ENCODE measurements around the gene BZW2.

Gene BZW2

DNA sequence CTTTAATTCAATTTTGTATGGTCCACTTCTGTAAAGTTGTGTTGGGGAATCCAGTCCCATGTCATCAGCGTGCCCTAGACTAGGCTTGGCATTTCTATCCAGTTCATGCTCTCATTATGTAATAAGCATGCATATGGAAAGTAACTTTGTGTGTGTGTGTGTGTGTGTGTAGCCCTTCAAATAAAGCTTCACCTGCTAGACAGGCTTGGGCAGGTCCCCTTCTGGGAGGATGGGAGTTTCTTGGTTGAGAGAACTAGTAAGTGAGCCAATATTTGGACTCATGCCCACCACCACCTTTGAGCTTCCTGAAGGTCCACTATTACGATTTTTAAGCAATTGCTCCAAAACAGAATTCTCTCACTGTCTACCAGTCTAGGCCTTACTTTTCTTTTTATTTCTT, 6.9 kb downstream of the BZW2 start:
- no peak overlapping the region for H3K23ac ChIP-seq (ENCODE audit: low read length in 2 of 2)
- H3K4ac ChIP-seq (ENCODE audit: low read depth in 1 of 2, low read length in 2 of 2): no peak overlapping the region
- H3K4me1 ChIP-seq (ENCODE audit: control insufficient read depth, insufficient read depth, low read depth, low read length): no peaks in the 10 kb centered on the region
- H3K36me3 ChIP-seq (ENCODE audit: control insufficient read depth in 1 of 2, insufficient read depth in 2 of 2, low read depth in 1 of 2, low read length in 2 of 2): no peaks in the 10 kb centered on the region
- no peak overlapping the region for H2AFZ ChIP-seq (ENCODE audit: low read depth, low read length)
- H3K27me3 ChIP-seq (ENCODE audit: control insufficient read depth in 1 of 2, insufficient read depth in 1 of 2, low read length in 2 of 2): no peaks in the 10 kb centered on the region
- H3K27ac ChIP-seq (ENCODE audit: low read length, poor library complexity, severe bottlenecking): no peak overlapping the region
- no peak overlapping the region for H4K8ac ChIP-seq (ENCODE audit: low read length)
- WGBS: 97% methylated on average over 2 of the region's 2 CpGs
- H3K4me2 ChIP-seq (ENCODE audit: low read length, poor library complexity, severe bottlenecking): no peak overlapping the region
- H2BK120ac ChIP-seq (ENCODE audit: low read depth, low read length): no peak overlapping the region
- no peak overlapping the region for H2BK12ac ChIP-seq (ENCODE audit: low read length in 2 of 2)
- H4K91ac ChIP-seq (ENCODE audit: low read length): no peak overlapping the region
- no peak overlapping the region for H3K4me3 ChIP-seq (ENCODE audit: insufficient read depth in 1 of 2, low read depth in 1 of 2, low read length in 2 of 2)
- H3K9me3 ChIP-seq (ENCODE audit: control insufficient read depth, low read length): no peaks in the 10 kb centered on the region
- H2BK15ac ChIP-seq (ENCODE audit: low read depth, poor library complexity, severe bottlenecking): no peak overlapping the region
- no peak overlapping the region for H3K9ac ChIP-seq (ENCODE audit: low read length)
- H2BK5ac ChIP-seq (ENCODE audit: low read depth, low read length, poor library complexity, severe bottlenecking): no peak overlapping the region
- no peak overlapping the region for H3K14ac ChIP-seq (ENCODE audit: low read length in 2 of 2)
- H3K18ac ChIP-seq (ENCODE audit: low read depth in 1 of 2, low read length in 2 of 2): no peak overlapping the region
- peaks cover 11% of the 10 kb centered on the region for H3K79me1 ChIP-seq (replicated peaks; ENCODE audit: low read length, poor library complexity, severe bottlenecking)
- no peak overlapping the region for H2AK5ac ChIP-seq (ENCODE audit: low read length, severe bottlenecking)
- no peak for DNase-seq

DNA sequence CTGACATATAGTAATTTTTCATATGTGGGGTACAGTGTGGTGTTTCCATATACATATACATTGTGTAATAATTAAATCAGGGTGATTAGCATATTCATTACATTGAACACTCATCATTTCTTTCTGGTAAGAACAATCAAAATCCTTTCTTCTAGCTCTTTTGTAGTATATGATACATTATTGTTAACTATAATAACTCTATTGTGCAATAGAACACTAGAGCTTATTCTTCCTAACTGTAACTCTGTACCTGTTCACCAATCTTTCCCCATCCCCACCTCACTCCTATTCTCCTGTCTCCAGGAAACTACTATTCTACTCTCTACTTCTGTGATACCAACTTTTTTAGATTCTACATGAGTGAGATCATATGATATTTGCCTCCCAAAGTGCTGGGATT, 9.4 kb downstream of the BZW2 start:
- no peak overlapping the region for H2BK5ac ChIP-seq (ENCODE audit: low read depth, low read length, poor library complexity, severe bottlenecking)
- H3K79me1 ChIP-seq (replicated peaks; ENCODE audit: low read length, poor library complexity, severe bottlenecking): peaks cover 11% of the 10 kb centered on the region
- H3K14ac ChIP-seq (ENCODE audit: low read length in 2 of 2): no peak overlapping the region
- DNase-seq: no peak
- no peaks in the 10 kb centered on the region for H3K27me3 ChIP-seq (ENCODE audit: control insufficient read depth in 1 of 2, insufficient read depth in 1 of 2, low read length in 2 of 2)
- no peak overlapping the region for H2BK120ac ChIP-seq (ENCODE audit: low read depth, low read length)
- no peaks in the 10 kb centered on the region for H3K9me3 ChIP-seq (ENCODE audit: control insufficient read depth, low read length)
- no peak overlapping the region for H3K18ac ChIP-seq (ENCODE audit: low read depth in 1 of 2, low read length in 2 of 2)
- no peak overlapping the region for H2AK5ac ChIP-seq (ENCODE audit: low read length, severe bottlenecking)
- H3K4me3 ChIP-seq (ENCODE audit: insufficient read depth in 1 of 2, low read depth in 1 of 2, low read length in 2 of 2): no peak overlapping the region
- no peaks in the 10 kb centered on the region for H3K36me3 ChIP-seq (ENCODE audit: control insufficient read depth in 1 of 2, insufficient read depth in 2 of 2, low read depth in 1 of 2, low read length in 2 of 2)
- no peak overlapping the region for H2AFZ ChIP-seq (ENCODE audit: low read depth, low read length)
- no peak overlapping the region for H2BK15ac ChIP-seq (ENCODE audit: low read depth, poor library complexity, severe bottlenecking)
- no peak overlapping the region for H3K4ac ChIP-seq (ENCODE audit: low read depth in 1 of 2, low read length in 2 of 2)
- no peaks in the 10 kb centered on the region for H3K4me1 ChIP-seq (ENCODE audit: control insufficient read depth, insufficient read depth, low read depth, low read length)
- no peak overlapping the region for H4K91ac ChIP-seq (ENCODE audit: low read length)
- H4K8ac ChIP-seq (ENCODE audit: low read length): no peak overlapping the region
- H3K23ac ChIP-seq (ENCODE audit: low read length in 2 of 2): no peak overlapping the region
- no peak overlapping the region for H3K4me2 ChIP-seq (ENCODE audit: low read length, poor library complexity, severe bottlenecking)
- H3K27ac ChIP-seq (ENCODE audit: low read length, poor library complexity, severe bottlenecking): no peak overlapping the region
- no peak overlapping the region for H3K9ac ChIP-seq (ENCODE audit: low read length)
- no peak overlapping the region for H2BK12ac ChIP-seq (ENCODE audit: low read length in 2 of 2)

DNA sequence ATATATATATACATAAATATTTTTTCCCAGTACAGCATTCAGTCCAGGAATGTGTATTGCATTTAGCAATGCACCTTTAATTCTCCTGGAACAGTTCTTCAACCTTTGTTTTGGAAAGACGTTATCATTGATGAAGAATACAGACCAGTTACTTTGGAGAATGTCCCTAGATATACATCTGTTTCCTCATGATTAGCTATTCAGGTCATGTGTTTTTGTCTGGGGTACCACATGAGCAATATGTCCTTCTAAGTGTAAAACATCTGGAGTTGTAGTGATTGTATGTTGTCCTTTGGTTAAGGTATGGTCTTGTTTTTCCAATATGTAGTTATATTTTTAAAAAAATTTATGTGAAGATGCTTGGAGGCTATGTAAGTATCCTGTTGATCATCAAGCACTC, 10.2 kb downstream of the BZW2 start:
- WGBS: 83% methylated on average over 1 of the region's 1 CpG
- H3K18ac ChIP-seq (ENCODE audit: low read depth in 1 of 2, low read length in 2 of 2): no peak overlapping the region
- peaks cover 12% of the 10 kb centered on the region for H3K79me1 ChIP-seq (replicated peaks; ENCODE audit: low read length, poor library complexity, severe bottlenecking)
- H4K91ac ChIP-seq (ENCODE audit: low read length): no peak overlapping the region
- no peak overlapping the region for H3K23ac ChIP-seq (ENCODE audit: low read length in 2 of 2)
- no peak overlapping the region for H3K27ac ChIP-seq (ENCODE audit: low read length, poor library complexity, severe bottlenecking)
- H3K14ac ChIP-seq (ENCODE audit: low read length in 2 of 2): no peak overlapping the region
- H2BK15ac ChIP-seq (ENCODE audit: low read depth, poor library complexity, severe bottlenecking): no peak overlapping the region
- no peak overlapping the region for H3K4ac ChIP-seq (ENCODE audit: low read depth in 1 of 2, low read length in 2 of 2)
- no peak for DNase-seq
- H2AK5ac ChIP-seq (ENCODE audit: low read length, severe bottlenecking): no peak overlapping the region
- H3K27me3 ChIP-seq (ENCODE audit: control insufficient read depth in 1 of 2, insufficient read depth in 1 of 2, low read length in 2 of 2): no peaks in the 10 kb centered on the region
- no peak overlapping the region for H2BK120ac ChIP-seq (ENCODE audit: low read depth, low read length)
- H3K4me2 ChIP-seq (ENCODE audit: low read length, poor library complexity, severe bottlenecking): no peak overlapping the region
- H3K4me3 ChIP-seq (ENCODE audit: insufficient read depth in 1 of 2, low read depth in 1 of 2, low read length in 2 of 2): no peak overlapping the region
- H2BK12ac ChIP-seq (ENCODE audit: low read length in 2 of 2): no peak overlapping the region
- no peaks in the 10 kb centered on the region for H3K9me3 ChIP-seq (ENCODE audit: control insufficient read depth, low read length)
- no peak overlapping the region for H2BK5ac ChIP-seq (ENCODE audit: low read depth, low read length, poor library complexity, severe bottlenecking)
- H3K4me1 ChIP-seq (ENCODE audit: control insufficient read depth, insufficient read depth, low read depth, low read length): peaks cover under 1% of the 10 kb centered on the region
- no peaks in the 10 kb centered on the region for H3K36me3 ChIP-seq (ENCODE audit: control insufficient read depth in 1 of 2, insufficient read depth in 2 of 2, low read depth in 1 of 2, low read length in 2 of 2)
- no peak overlapping the region for H2AFZ ChIP-seq (ENCODE audit: low read depth, low read length)
- no peak overlapping the region for H3K9ac ChIP-seq (ENCODE audit: low read length)
- no peak overlapping the region for H4K8ac ChIP-seq (ENCODE audit: low read length)

DNA sequence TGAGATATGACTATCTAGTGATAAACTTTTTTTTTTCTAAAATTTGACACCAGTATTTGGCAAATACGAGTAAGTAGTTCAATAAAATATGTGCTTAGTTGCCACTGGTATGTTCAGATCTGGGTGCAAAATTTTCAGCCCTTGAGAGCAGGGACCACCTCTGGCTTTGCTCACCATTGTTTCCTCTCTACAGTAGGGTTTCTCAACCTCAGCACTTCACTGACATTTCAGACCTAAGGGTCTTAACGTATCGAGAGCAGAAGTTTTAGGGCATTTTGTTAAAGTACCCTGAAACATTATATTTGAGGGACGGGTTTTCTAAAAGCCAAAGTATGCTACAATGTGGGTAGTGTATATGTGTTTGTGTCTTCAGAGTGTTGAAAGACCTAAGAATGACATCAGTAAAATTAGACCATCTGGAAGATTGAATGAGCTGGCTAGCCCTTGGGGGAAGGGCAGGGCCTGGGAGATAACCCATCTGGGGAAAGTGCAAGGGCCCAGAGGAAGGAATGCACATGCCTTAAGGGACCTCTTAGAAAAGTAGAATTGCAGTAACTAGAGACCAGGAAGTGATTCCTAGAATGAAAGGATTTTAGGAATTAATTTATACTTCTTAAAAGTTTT, 11.8 kb downstream of the BZW2 start:
- H3K23ac ChIP-seq (ENCODE audit: low read length in 2 of 2): no peak overlapping the region
- H3K4me3 ChIP-seq (ENCODE audit: insufficient read depth in 1 of 2, low read depth in 1 of 2, low read length in 2 of 2): peak overlapping the region in 1 of 2 experiments; percentile 42
- no peak overlapping the region for H2BK15ac ChIP-seq (ENCODE audit: low read depth, poor library complexity, severe bottlenecking)
- H3K9me3 ChIP-seq (ENCODE audit: control insufficient read depth, low read length): no peaks in the 10 kb centered on the region
- H4K91ac ChIP-seq (ENCODE audit: low read length): no peak overlapping the region
- peak; percentile 93 for DNase-seq
- peak overlapping the region; percentile 7 to 83 for H2BK12ac ChIP-seq (ENCODE audit: low read length in 2 of 2)
- H3K36me3 ChIP-seq (ENCODE audit: control insufficient read depth in 1 of 2, insufficient read depth in 2 of 2, low read depth in 1 of 2, low read length in 2 of 2): no peaks in the 10 kb centered on the region
- H4K8ac ChIP-seq (ENCODE audit: low read length): no peak overlapping the region
- H3K27ac ChIP-seq (ENCODE audit: low read length, poor library complexity, severe bottlenecking): no peak overlapping the region
- no peak overlapping the region for H2AK5ac ChIP-seq (ENCODE audit: low read length, severe bottlenecking)
- no peaks in the 10 kb centered on the region for H3K27me3 ChIP-seq (ENCODE audit: control insufficient read depth in 1 of 2, insufficient read depth in 1 of 2, low read length in 2 of 2)
- H3K14ac ChIP-seq (ENCODE audit: low read length in 2 of 2): no peak overlapping the region
- H2BK120ac ChIP-seq (ENCODE audit: low read depth, low read length): peak overlapping the region; percentile 12
- H3K4me1 ChIP-seq (ENCODE audit: control insufficient read depth, insufficient read depth, low read depth, low read length): peaks cover 2% of the 10 kb centered on the region
- H3K4ac ChIP-seq (ENCODE audit: low read depth in 1 of 2, low read length in 2 of 2): peak overlapping the region in 1 of 2 experiments; percentile 79
- WGBS: 32% methylated on average over 4 of the region's 4 CpGs
- H3K18ac ChIP-seq (ENCODE audit: low read depth in 1 of 2, low read length in 2 of 2): peak overlapping the region in 1 of 2 experiments; percentile 48
- peaks cover 12% of the 10 kb centered on the region for H3K79me1 ChIP-seq (replicated peaks; ENCODE audit: low read length, poor library complexity, severe bottlenecking)
- no peak overlapping the region for H2BK5ac ChIP-seq (ENCODE audit: low read depth, low read length, poor library complexity, severe bottlenecking)
- peak overlapping the region; percentile 53 for H3K9ac ChIP-seq (ENCODE audit: low read length)
- H2AFZ ChIP-seq (ENCODE audit: low read depth, low read length): no peak overlapping the region
- no peak overlapping the region for H3K4me2 ChIP-seq (ENCODE audit: low read length, poor library complexity, severe bottlenecking)

Data from mesenchymal stem cell (in vitro differentiated cells and primary cell).